Endothelial cell of umbilical vein (primary cell): ENCODE data around the gene PDIA5. TPM values are rescaled to one million over a fixed set of nuclear protein-coding genes. Genes with fewer than 3 reads are reported as not detected.

Source experiments
- BruUV-seq: library from RNA; stranded (reverse); fragments of 400-500 nt; replicated peaks from 2 replicates; lab custom pipeline; 2021; lab: Mats Ljungman, UMichigan
- CTCF ChIA-PET: fragments of 300-600, 350-600 bp; sonication (Branson Sonifier 250); formaldehyde crosslinking; loops from one replicate; lab custom pipeline; 2021; ENCODE audit warnings: antibody characterized with exemption, inconsistent platforms; lab: Charles Lee
- POLR2A ChIA-PET: fragments of 300-600, 350-600 bp; sonication (Branson Sonifier 250); formaldehyde crosslinking; loops from one replicate; lab custom pipeline; 2021; ENCODE audit warnings: antibody characterized with exemption, inconsistent platforms; lab: Charles Lee
- DNase-seq: peaks from one replicate; pipeline ENCODE4 v3.0.0-alpha.2; 2011; ENCODE audit warnings: low read depth, low spot score
- FAIRE-seq: peaks from 2 replicates; lab custom pipeline; 2011; peaks lifted over from hg19 to GRCh38; lab: Jason Lieb, UNC
- H2AFZ ChIP-seq: 2 replicates; pipeline ENCODE4 v1.6.0; 2012; ENCODE audit warnings: low read depth, low read length, control low read depth, inconsistent platforms
- H3K27ac ChIP-seq: 2 replicates; pipeline ENCODE4 v1.5.1; 2011; ENCODE audit warnings: low read depth, mild to moderate bottlenecking, control low read depth, low read length, moderate library complexity; ENCODE audit not compliant: insufficient read depth
- H3K27me3 ChIP-seq, 2 experiments: 2 replicates each; pipeline versions ENCODE4 v1.6.0 to v1.6.1; 2011; ENCODE audit warnings: low read length in 2 of 2, mixed read lengths in 1 of 2; ENCODE audit not compliant: control insufficient read depth in 2 of 2, insufficient read depth in 2 of 2
- H3K36me3 ChIP-seq, 2 experiments: 2 replicates in 1 of 2; 3 replicates in 1 of 2; pipeline ENCODE4 v1.5.1; 2011; ENCODE audit warnings: low read length in 2 of 2, mild to moderate bottlenecking in 1 of 2, moderate library complexity in 1 of 2; ENCODE audit not compliant: control insufficient read depth in 2 of 2, insufficient read depth in 2 of 2; ENCODE audit errors: extremely low read depth in 1 of 2
- H3K4me1 ChIP-seq: 3 replicates; pipeline ENCODE4 v1.5.1; 2011; ENCODE audit warnings: mild to moderate bottlenecking, low read length; ENCODE audit not compliant: control insufficient read depth, insufficient read depth; ENCODE audit errors: extremely low read depth
- H3K4me2 ChIP-seq: 2 replicates; pipeline ENCODE4 v1.6.1; 2011; ENCODE audit warnings: low read length, control low read depth, mixed read lengths; ENCODE audit not compliant: insufficient read depth
- H3K4me3 ChIP-seq, 3 experiments: fragments of 200-600 bp in 1 of 3; sonication (generic), shearing (Covaris generic) in 1 of 3; replicated peaks in 1 of 3; 2 replicates each; pipeline ENCODE4 v1.5.1; 2011 to 2016; ENCODE audit warnings: control low read depth in 3 of 3, low read length in 3 of 3, mild to moderate bottlenecking in 2 of 3, inconsistent platforms in 1 of 3, low read depth in 1 of 3, moderate library complexity in 1 of 3; ENCODE audit not compliant: insufficient read depth in 1 of 3
- H3K79me2 ChIP-seq: 2 replicates; pipeline ENCODE4 v1.6.0; 2012; ENCODE audit warnings: low read length, inconsistent platforms; ENCODE audit not compliant: control insufficient read depth, insufficient read depth
- H3K9ac ChIP-seq: replicated peaks from 2 replicates; pipeline ENCODE3; 2011; ENCODE audit warnings: low read length, control low read depth; ENCODE audit not compliant: insufficient read depth; ENCODE audit errors: extremely low read depth
- H3K9me1 ChIP-seq: replicated peaks from 3 replicates; pipeline ENCODE4 v1.6.0; 2011; ENCODE audit warnings: mild to moderate bottlenecking, low read length; ENCODE audit not compliant: control insufficient read depth, insufficient read depth; ENCODE audit errors: extremely low read depth
- H3K9me3 ChIP-seq: replicated peaks from 2 replicates; pipeline ENCODE4 v1.5.1; 2012; ENCODE audit warnings: low read length, inconsistent platforms; ENCODE audit not compliant: control insufficient read depth, insufficient read depth
- H4K20me1 ChIP-seq: replicated peaks from 2 replicates; pipeline ENCODE3; 2011; ENCODE audit warnings: mild to moderate bottlenecking, low read length; ENCODE audit not compliant: control insufficient read depth, insufficient read depth; ENCODE audit errors: extremely low read depth
- EZH2 ChIP-seq: IDR thresholded peaks from 2 replicates; pipeline ENCODE4 v1.6.1; 2012; ENCODE audit warnings: borderline replicate concordance, low read depth, mild to moderate bottlenecking, moderate library complexity, low read length, inconsistent platforms; ENCODE audit not compliant: severe bottlenecking
- FOS ChIP-seq: IDR thresholded peaks from 2 replicates; pipeline ENCODE4 v1.6.1; 2011; ENCODE audit warnings: mild to moderate bottlenecking, low read length, moderate library complexity, borderline replicate concordance; ENCODE audit not compliant: insufficient read depth
- GATA2 ChIP-seq: IDR thresholded peaks from 2 replicates; pipeline ENCODE4 v1.7.0; 2011; ENCODE audit warnings: low read depth, mild to moderate bottlenecking, moderate library complexity, mixed read lengths, low read length; ENCODE audit not compliant: insufficient read length, insufficient read depth
- JUN ChIP-seq: IDR thresholded peaks from 2 replicates; pipeline ENCODE4 v1.6.1; 2011; ENCODE audit warnings: borderline replicate concordance, low read depth; ENCODE audit not compliant: insufficient read length, insufficient read depth
- MYC ChIP-seq: IDR thresholded peaks from one replicate; pipeline ENCODE4 v1.6.1; 2011; ENCODE audit warnings: mild to moderate bottlenecking, low read depth, low read length
- POLR2A ChIP-seq: IDR thresholded peaks from 2 replicates; pipeline ENCODE4 v1.6.1; 2012; ENCODE audit warnings: low read depth, mild to moderate bottlenecking, control low read depth, low read length
- POLR2AphosphoS5 ChIP-seq: IDR thresholded peaks from 2 replicates; pipeline ENCODE4 v1.6.1; 2012; ENCODE audit warnings: low read depth, mild to moderate bottlenecking, control low read depth, low read length, moderate library complexity; ENCODE audit not compliant: insufficient read depth
- dilution Hi-C: fragments of 300-500 bp; cut with MboI; formaldehyde crosslinking; loops from one replicate; pipeline ENCODE4 v1.15.0; 2019; ENCODE audit warnings: low sequenced_read_pairs; ENCODE audit not compliant: extremely low pct_ligation_motif_present
- intact Hi-C: fragments of 100-400 bp; cut with micrococcal nuclease; formaldehyde crosslinking; loops from one replicate; pipeline ENCODE4 v1.10.0; 2022
- polyA plus RNA-seq, 4 experiments: library from polyadenylated mRNA; depleted of rRNA in 3 of 4; stranded (reverse) in 3 of 4; unstranded in 1 of 4; fragments of >200 nt; gene quantifications; 2 replicates each; pipeline versions ENCODE4 v1.2.1 to v1.2.3, GENCODE V29; 2011 to 2012; ENCODE audit warnings: missing spikeins in 1 of 4
- total RNA-seq: library from RNA; stranded (reverse); gene quantifications from 2 replicates; pipeline ENCODE4 v1.2.3, GENCODE V29; 2021
- TF ChIP-seq, protein P1 (sequence below), 2 donors: IDR thresholded peaks; 1 replicate in 1 of 2; 2 replicates in 1 of 2; pipeline ENCODE4 v1.5.1; 2011; ENCODE audit warnings: low read length in 2 of 2, mild to moderate bottlenecking in 2 of 2, moderate library complexity in 2 of 2, control low read depth in 1 of 2, inconsistent platforms in 1 of 2, low read depth in 1 of 2; ENCODE audit not compliant: insufficient read depth in 1 of 2; ENCODE audit errors: extremely low read depth in 1 of 2
- TF ChIP-seq, protein P2 (sequence below): IDR thresholded peaks from 2 replicates; pipeline ENCODE4 v1.6.1; 2011; ENCODE audit not compliant: insufficient read depth, insufficient read length

Gene PDIA5
- total and polyA plus RNA-seq, 2 donors (not counting 3 experiments of a cell fraction or from before 2014, with no cell fraction given) = 55.7 to 85.6 TPM

DNA sequence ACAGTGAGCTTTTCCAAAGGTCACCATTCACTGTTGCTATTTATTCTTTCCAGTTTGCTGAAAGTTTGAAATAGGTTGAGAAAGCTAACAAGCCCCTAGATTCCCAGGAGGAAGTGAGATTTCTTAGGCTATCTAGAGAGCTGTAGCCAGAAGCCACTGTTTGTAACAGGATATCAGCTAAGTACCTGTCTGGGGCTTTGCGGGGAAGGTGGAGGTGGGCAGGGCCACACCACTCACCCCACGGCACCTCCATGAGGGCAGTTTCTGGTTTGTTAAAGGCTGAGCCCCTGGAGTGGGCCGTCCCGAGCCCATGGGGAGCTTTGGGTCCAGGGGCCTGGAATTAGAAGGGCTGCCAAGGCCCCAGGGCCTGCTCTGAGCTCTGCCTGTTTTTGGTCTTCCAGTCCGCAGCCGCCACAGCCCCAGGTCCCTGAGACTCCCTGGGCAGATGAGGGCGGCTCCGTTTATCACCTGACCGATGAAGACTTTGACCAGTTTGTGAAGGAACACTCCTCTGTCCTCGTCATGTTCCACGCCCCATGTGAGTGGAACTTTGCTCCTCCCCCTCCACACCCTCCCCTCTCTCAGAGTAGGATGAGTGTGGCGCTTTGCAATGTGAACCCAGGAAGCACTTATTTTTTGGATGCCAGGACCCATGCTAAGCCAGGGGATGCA lies 63.4 kb downstream of the PDIA5 start:
- Histone ChIP-seq H3K79me2 (no peaks in the 10 kb centered on the region), H3K27me3 (no peaks in the 10 kb centered on the region), H4K20me1 (no peaks in the 10 kb centered on the region), H3K9me3 (no peaks in the 10 kb centered on the region), H3K27ac (no peak overlapping the region), H2AFZ (no peak overlapping the region), H3K4me3 (no peak overlapping the region), H3K9ac (no peak overlapping the region), H3K36me3 (peaks cover 4 to 38% of the 10 kb centered on the region in 2 experiments), H3K4me1 (no peaks in the 10 kb centered on the region), H3K9me1 (no peaks in the 10 kb centered on the region), H3K4me2 (no peak overlapping the region)
- BruUV-seq = no TSS peak
- dilution Hi-C loops (no loop called here), intact Hi-C loops (no loop called here)
- DNase-seq (no peak), FAIRE-seq (no peak)
- ChIA-PET CTCF (interaction anchor here (0.8 to 1.7 kb wide), 2 partner anchors 10 to 54 kb away, joined by 3 to 4 read pairs; no protein-coding TSS in a partner anchor), POLR2A (no interaction called here)
- no peak for TF ChIP-seq GATA2
- TF ChIP-seq, protein P1, sequence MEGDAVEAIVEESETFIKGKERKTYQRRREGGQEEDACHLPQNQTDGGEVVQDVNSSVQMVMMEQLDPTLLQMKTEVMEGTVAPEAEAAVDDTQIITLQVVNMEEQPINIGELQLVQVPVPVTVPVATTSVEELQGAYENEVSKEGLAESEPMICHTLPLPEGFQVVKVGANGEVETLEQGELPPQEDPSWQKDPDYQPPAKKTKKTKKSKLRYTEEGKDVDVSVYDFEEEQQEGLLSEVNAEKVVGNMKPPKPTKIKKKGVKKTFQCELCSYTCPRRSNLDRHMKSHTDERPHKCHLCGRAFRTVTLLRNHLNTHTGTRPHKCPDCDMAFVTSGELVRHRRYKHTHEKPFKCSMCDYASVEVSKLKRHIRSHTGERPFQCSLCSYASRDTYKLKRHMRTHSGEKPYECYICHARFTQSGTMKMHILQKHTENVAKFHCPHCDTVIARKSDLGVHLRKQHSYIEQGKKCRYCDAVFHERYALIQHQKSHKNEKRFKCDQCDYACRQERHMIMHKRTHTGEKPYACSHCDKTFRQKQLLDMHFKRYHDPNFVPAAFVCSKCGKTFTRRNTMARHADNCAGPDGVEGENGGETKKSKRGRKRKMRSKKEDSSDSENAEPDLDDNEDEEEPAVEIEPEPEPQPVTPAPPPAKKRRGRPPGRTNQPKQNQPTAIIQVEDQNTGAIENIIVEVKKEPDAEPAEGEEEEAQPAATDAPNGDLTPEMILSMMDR (IDR thresholded peaks at IDR 0.05; ENCODE audit: extremely low read depth in 1 of 2, insufficient read depth in 1 of 2, low read depth in 1 of 2, low read length in 2 of 2) = no peak
- no peak for TF ChIP-seq MYC
- no peak for TF ChIP-seq POLR2AphosphoS5
- no peak for TF ChIP-seq FOS
- no peak for TF ChIP-seq POLR2A
- no peak for TF ChIP-seq EZH2
- no peak for TF ChIP-seq JUN
- TF ChIP-seq, protein P2, sequence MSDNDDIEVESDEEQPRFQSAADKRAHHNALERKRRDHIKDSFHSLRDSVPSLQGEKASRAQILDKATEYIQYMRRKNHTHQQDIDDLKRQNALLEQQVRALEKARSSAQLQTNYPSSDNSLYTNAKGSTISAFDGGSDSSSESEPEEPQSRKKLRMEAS = no peak
